Testis (tissue), 2 donors: ENCODE measurements around the gene SIGLEC9.

Source experiments
- CTCF ChIP-seq, 3 experiments: fragments of 450-650 bp in 2 of 3; fragments of 200-600 bp in 1 of 3; sonication (generic) in 1 of 3; IDR thresholded peaks; one replicate each; pipeline ENCODE4 v1.5.1; 2016 to 2019; ENCODE audit warnings: antibody characterized with exemption in 3 of 3, mild to moderate bottlenecking in 2 of 3, moderate library complexity in 1 of 3
- POLR2A ChIP-seq: fragments of 450-650 bp; IDR thresholded peaks from one replicate; pipeline ENCODE4 v1.6.1; 2017; ENCODE audit warnings: antibody characterized with exemption, mild to moderate bottlenecking, moderate library complexity

- TF ChIP-seq CTCF (IDR thresholded peaks at IDR 0.05): no peak
- no peak for TF ChIP-seq POLR2A
Observed at GRCh38 chr19:51146751-51147150, 22.0 kb downstream of the SIGLEC9 start.
